Stimulated activated CD4-positive, alpha-beta T cell treated with anti-CD3 and anti-CD28 coated beads, Interleukin-12 subunit alpha, Interleukin-12 subunit beta, amount 100 ng/mL, for 24 hours (primary cell): Measurements from ENCODE around the gene OR13F1.
"Not testable (repeated sequence)": the region's sequence is repeated elsewhere in the genome, so short reads cannot be mapped to it uniquely, and the experiment has no call there.

ENCODE experiments used
- DNase-seq, 2 experiments: peaks; one replicate each; pipeline ENCODE4 v3.0.0-alpha.2; 2020; ENCODE audit warnings: low read depth in 2 of 2

OR13F1 gene, protein sequence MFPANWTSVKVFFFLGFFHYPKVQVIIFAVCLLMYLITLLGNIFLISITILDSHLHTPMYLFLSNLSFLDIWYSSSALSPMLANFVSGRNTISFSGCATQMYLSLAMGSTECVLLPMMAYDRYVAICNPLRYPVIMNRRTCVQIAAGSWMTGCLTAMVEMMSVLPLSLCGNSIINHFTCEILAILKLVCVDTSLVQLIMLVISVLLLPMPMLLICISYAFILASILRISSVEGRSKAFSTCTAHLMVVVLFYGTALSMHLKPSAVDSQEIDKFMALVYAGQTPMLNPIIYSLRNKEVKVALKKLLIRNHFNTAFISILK

DNA sequence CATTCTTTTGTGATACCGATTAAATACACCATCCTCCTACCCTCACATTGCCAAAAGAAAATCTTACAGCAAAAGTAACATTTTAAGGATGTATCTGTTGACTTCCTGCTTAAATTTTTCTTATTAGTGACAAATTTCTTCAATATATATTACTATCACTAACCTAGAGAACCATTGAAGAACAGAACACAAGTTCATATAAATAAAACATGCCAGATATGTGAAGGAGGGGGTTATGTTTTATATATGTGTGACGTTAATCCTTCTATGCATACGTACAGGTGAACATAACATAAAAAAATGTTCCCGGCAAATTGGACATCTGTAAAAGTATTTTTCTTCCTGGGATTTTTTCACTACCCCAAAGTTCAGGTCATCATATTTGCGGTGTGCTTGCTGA lies at the start of gene OR13F1:
OR13F1 (plus strand) TSS at position 301 of the 400 bp plus-strand sequence; CDS start at position 301, 0 bp downstream.
- DNase-seq = no peak

DNA sequence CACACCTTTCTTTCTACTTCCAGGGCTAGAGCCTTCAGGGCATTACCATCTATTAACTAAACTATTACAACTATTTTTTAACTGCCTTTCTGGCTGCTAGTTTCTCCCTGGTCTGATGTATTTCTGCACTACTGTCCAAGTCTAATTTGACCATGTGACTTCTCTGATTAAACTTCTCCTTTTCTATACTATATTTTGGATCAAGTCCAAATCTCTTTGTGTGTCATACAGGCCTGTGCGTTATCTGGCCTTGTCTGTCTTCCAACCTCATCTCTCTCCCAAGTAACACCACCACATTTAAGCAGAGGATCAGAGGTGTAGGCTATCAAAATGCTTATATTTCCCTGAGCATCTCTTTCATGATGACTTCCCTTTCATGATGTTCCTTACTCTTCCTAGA lies 47.2 kb upstream of the OR13F1 start:
- DNase-seq = no peak

- no peak for DNase-seq
Measured at GRCh38 chr9:104463864-104464263, 40.2 kb upstream of the OR13F1 start.

GRCh38 chr9:104468261-104468660 lies 35.8 kb upstream of the OR13F1 start:
- no peak for DNase-seq

DNA sequence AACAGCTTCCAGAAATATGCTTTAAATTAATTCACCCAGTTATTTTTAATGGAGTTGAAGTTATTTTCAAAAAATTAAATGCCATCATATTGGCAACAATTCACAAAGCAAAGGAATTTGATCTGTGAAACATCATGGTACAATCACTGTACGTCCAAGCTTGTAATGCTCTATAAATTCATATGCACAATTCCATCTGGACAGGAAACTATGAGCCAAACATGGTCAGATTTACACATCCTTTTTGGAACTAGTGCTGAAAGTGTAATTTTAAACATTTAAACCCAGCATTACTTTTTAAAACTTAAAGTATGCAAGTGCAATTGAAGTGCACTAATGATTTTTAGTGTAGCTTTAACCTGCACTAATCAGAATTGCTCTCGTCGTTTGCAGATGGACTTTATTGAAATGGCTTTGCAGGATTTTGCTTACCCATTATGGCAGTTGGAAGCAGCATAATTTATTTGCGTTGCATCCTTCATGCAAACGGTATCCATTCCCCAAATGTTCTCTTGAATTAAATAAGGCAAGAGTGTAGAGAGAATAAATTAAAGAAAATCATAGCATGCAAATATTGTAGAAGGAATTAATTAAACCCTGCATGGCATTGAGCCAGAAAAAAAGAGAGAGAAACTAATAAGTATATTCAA lies 21.0 kb upstream of the OR13F1 start:
- DNase-seq = no peak

- DNase-seq = no peak
Measured at GRCh38 chr9:104485014-104485413, 19.0 kb upstream of the OR13F1 start.

DNA sequence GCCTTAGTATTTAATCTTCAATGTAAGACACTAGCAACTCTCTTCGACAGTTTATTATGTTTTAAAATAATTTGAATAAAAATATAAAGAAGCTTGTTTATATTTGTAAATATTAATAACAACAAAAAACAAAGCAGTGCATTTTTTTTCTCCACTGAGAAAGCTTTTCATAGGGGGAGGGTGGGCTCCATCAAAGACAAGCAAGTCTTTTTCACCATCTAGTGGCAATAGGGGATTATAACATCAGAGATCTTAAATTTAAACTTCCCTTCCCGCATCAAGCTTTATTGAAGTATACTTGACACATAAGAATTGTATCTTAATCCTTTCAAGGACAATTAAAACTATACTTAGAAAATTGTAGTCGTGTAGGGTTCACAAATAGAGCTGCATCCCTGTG lies 9.3 kb upstream of the OR13F1 start:
- DNase-seq = no peak

DNA sequence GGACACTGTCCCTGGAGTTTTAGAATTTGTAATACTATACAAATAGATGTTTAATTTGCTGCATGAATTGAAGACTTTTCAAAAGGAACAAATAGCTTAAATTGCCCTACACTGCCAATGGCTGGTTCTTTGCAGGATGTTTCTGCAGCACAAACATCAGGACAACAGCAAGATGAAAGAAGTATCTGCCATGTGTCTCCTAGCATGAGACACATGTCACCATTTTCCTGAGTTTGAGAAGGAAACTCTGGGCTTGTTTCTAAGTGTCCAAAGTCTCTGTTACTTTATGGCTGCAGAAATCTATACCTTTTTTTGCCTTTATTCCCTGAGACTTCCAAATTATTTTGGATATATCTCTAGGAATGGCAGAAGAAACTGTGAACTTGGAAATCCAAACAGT lies 623 bp upstream of the OR13F1 start:
- no peak for DNase-seq

- no peak for DNase-seq
Measured at GRCh38 chr9:104506565-104506964, 2.5 kb downstream of the OR13F1 start.

DNA sequence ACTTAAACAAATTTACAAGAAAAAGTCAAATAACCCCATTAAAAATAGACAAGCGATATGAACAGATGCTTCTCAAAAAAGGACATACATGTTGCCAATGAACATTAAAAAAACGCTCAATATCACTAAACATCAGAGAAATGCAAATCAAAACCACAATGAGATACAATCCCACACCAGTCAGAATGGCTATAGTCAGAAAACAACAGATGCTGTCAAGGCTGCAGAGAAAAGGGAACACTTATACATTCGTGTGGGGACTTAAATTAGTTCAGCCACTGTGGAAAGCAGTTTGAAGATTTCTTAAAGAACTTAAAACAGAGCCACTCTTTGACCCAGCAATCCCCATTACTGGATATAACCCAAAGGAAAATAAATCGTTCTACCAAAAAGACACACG lies 10.8 kb downstream of the OR13F1 start:
- DNase-seq = no peak

GRCh38 chr9:104520241-104520640 lies 16.2 kb downstream of the OR13F1 start:
- not testable (repeated sequence) for DNase-seq

DNA sequence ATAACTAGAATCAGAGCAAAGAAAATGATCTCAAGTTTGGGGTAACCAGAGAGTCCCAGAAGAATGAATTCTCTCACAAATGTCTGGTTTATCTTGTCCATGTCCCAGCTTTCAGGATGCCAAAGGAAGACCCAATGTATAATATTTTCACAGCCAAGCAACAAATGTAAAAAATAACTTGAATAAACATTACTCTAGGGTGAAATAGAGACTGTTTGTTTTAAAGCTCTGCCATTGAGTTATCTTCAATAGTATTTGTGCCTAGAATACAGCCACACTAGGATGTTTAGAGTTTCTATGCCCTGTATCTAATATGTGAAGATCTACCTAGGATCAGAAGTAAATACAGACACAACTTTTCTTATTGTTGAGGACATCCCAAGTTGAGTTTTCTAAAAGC lies 23.0 kb downstream of the OR13F1 start, which contains the start of gene OR13C4:
OR13C4 (minus strand) TSS at position 101 of the 400 bp plus-strand sequence; CDS start at position 101, 0 bp downstream.
- DNase-seq = no peak

DNA sequence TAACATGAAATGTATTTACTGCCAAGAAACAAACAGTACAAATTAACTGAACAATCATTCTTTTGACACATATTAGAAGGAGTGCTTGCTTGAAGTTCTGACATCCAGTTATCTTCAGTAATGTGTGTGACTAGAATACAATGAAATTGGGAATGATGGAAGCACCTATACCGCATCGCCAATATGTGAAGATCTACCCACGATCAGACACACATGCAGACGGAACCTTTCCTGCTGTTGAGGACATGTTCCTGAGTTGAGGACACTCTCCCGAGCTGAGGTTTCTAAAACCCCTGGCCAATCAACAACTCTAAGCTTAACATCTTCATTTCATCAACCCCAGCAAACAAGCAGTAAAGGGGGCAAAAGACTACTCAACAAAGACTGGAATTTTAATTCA lies 32.7 kb downstream of the OR13F1 start, which contains the start of gene OR13C3:
OR13C3 (minus strand) TSS at position 101 of the 400 bp plus-strand sequence. CDS start 133 bp downstream, outside the sequence.
- no peak for DNase-seq

DNA sequence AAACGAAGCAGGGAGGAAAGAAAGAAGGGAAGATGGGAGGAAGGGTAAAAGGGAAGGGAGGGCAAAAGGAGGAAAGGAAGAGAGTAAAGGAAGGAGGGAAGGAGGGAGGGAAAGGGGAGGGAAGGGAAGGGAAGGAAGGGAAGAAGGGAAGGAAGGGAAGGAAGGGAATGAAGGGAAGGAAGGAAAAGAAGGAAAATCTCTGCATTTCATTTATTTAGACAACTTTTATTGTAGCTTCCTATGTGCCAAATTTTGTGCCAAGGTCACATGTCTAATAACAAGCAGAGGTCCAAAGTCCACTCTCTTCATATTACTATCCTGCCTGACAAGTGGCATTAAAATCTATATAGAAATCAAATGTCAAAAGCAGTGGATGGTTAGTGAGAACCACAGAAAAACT lies 35.2 kb downstream of the OR13F1 start:
- DNase-seq = no peak

GRCh38 chr9:104544644-104545043 lies 40.6 kb downstream of the OR13F1 start:
- DNase-seq = no peak

DNA sequence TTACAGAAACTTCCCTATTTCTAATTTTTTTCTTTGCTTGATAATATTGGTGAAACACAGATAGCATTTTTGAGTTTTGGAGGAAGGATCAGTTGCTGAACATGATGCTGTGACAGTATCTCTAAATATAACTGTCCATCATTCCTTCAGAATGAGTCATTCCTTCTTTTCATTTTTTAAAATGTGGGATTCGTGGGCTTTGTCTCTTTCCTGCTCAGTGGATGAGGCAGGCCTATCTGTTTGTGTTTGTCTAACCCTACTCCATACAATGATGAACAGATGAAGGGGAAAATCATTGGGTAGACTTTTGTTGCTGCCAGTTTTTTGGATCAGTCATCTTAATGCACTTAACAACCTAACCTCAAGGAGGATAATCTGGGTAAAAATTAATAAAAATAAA lies 49.2 kb downstream of the OR13F1 start:
- DNase-seq = no peak
